HG02884 (cell line): ENCODE data around the gene ZNF775.

Experiments used
- ATAC-seq: cut with Tn5 transposase; IDR thresholded peaks from one replicate; pipeline ENCODE4 v1.9.1; 2021; ENCODE audit warnings: mild to moderate bottlenecking, moderate library complexity; ENCODE audit not compliant: unreplicated experiment

ZNF775 gene

GRCh38 chr7:150399421-150400007 lies 20.4 kb downstream of the ZNF775 start:
- no peak for ATAC-seq

- no peak for ATAC-seq
Measured at GRCh38 chr7:150400008-150400787, 21.1 kb downstream of the ZNF775 start.

DNA sequence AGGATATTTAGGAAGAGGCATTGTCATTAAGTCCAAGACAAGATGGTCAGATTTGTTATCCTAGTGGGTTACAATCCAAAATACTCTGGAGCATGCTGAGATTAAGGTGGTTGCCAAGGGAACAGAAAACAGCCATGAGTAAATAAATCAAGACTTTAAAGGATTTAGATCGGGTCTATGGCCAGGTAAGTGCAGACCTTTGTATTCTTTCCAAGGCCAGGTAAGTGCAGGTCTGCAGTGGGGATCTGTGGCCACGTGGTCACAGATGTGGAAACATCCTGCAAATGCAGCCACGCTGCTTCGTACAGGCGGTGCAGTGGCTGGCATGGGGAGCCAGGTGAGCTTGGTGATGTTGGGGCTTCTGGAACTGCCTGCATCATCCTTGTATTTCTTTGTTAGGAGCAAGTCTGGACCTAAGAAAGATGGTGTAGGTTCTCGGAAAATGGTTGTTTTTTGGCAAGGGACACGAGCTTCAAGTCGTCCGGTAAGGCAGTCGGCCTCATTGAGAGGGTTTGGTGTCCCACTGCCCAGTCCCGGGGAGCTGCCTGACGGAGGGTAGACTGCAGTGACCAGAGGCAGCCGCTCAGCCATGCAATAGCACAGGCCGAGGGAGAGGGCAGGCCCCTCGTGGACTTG lies 21.8 kb downstream of the ZNF775 start:
- ATAC-seq: no peak

- ATAC-seq: no peak
Measured at GRCh38 chr7:150401424-150401790, 22.3 kb downstream of the ZNF775 start.

- no peak for ATAC-seq
Measured at GRCh38 chr7:150401861-150402631, 22.9 kb downstream of the ZNF775 start.

DNA sequence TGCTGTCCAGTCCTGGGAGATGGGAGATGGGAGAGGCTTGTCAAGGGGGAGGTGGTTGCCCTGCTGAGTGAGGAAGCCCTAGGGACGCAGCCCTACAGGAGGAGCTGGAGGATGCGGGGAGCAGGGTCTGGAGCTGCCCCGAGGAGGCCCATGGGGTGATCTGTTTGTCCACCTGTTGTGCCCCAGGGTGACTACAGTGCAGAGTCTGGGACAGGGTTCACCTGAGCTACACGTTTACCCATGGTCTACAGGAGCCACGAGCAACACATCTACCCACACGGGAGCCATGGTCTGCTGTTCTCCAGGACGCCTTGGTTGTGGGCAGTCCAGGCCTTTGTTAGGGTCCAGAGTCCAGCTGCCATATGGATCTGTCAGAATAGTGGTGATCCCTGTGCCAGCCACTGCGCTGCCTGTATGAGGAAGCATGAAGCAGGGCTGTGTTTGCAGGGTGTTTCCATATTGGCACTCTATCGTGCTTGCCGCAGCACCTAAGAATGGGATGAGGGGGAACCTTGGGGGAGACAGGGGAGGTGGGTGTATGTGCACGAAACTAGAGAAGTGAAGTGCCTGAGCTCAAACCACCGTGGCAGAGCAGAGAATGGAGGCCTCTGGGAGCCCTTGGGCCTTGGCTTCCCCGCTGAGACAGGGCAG lies 23.7 kb downstream of the ZNF775 start:
- no peak for ATAC-seq

DNA sequence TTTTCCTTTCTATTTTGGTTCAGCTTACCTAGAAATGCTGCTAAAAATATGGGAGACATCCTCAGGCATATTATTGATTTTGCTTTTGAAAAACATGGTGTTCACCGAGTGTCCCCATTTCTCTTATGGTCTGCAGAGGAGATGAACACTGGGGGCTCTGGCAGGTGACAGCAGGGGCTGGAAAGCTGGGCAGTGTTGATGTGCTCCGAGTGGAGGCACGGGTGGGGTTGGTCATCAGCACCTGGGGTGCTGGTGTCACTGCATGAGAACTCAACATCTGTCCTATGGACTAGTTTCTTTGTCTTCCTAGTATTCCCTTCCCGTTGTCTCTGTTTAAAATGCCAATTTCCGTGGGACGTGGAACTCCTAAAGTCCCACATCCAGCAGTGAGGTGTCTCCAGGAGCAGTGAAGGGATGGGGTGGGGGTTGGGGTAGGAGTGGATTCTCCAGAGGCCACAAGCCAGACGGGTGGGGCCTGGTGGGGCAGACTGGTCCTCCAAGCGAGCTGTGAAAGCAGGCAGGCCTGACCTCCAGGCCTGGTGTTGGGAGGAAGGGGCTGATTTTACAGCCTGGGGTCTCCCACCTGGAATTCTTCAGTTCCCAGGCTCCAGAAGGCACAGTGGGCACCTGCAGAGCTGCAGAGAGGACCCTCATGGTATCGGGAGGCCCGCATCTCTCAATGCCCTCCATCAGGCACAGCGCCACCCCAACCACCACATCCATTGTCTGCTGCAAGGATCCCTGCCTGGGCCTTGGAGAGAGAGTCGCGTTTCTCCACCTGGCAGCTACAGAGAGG lies 24.4 kb downstream of the ZNF775 start:
- no peak for ATAC-seq

DNA sequence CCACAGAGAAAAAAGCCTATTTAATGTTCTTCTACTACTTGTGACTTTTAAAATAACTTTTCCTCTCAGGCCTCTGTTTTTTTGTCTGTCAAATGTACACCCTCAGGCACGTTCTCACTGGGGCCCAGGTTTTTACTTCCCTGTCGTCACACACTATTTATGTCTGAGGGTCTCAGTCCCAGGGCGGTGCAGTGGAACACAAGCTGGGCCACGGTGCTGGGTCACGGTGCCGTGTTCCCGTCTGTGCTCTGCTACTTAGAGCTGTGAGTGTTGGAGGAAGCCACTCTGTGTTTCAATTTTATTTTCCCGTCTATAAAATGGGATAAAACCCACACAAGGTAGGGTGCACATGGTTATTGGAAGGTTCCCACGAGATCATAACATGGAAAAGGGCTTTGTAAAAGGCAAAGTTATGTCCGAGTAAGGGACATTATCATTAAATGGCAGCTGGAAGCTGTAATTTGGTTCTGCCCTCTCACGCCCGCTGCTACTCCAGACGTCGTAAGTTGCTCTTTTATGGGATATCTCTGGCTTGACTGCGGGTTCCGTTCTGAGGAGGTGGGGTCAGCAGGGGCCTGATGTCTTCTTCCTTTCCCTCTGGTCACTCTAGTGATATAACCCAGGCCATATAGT lies 25.2 kb downstream of the ZNF775 start:
- no peak for ATAC-seq

DNA sequence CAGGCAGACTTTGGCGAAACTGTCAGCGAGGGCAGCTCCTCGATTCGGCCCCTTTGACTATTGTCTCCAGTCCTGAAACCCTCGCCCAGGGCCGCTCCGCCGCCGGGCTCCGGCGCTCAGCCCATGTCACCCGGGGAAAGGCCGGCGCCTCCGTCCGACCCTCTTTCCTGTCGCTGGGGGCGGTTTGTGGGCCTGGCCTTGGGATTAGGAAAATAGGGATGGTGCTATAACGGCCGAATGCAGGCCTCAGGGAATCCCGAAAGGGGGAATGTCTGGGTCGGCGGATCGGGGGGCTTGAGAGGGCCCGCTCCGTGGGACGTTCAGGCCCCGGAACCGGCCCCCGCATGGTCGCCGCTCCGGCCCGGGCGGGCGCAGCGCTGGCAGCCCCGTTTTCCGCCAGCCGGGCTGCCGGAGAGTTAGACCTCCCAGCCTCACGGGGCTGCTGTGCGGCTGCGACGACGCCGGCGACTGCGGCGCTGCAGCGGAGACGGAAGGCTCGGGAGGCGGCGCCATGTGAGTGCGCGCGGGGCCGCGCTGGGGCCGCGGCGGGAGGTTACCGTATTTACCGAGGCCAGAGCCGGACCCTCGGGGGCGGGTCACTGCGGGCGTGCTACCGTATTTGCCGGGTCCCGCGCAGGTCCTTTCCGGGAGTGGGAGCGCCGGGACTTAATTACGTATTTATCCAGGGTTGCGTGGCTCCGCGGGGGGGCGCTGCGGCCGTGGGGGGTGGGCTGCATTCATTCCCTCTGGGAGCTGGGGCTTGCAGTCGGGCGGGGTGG lies 25.9 kb downstream of the ZNF775 start:
- peak; percentile 46 for ATAC-seq

- no peak for ATAC-seq
Measured at GRCh38 chr7:150405584-150406311, 26.6 kb downstream of the ZNF775 start.

DNA sequence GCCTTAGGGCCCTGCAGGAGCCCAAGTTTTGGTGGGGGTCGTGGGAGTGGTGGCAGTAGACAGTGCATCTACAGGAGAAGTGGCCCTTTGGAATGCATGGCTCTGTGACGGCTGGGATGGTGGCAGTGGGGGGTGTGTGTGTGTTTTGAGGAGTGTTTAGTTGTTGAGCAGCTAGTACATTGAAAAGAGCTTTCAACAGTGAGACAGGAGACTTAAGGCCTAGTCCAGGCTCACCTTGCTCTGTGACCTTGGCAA lies 27.1 kb downstream of the ZNF775 start:
- no peak for ATAC-seq

GRCh38 chr7:150406567-150407421 lies 27.7 kb downstream of the ZNF775 start:
- ATAC-seq: peak; percentile 51

DNA sequence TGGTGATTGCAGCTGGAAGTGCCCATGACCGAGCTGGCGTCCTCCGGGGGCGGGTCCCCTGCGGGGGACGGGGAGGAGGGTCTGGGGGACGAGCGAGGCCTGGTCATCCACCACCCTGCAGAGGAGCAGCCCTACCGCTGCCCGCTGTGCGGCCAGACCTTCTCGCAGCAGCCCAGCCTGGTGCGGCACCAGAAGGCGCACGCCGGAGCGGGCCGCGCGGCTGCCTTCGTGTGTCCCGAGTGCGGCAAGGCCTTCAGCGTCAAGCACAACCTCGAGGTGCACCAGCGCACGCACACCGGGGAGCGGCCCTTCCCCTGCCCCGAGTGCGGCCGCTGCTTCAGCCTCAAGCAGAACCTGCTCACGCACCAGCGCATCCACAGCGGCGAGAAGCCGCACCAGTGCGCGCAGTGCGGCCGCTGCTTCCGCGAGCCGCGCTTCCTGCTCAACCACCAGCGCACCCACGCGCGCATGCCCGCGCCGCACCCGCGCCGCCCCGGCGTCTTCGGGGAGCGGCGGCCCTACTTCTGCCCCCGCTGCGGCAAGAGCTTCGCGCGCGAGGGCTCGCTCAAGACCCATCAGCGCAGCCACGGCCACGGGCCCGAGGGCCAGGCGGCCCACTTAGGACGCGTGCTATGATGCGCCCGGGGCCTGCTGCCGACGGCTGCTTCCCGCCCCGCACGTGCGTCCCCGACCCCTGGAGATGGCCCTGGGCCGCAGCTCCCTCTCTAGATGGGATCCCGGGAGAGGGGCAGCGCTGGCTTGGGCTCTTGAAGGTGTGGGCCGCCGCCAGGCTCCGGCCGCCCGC lies 28.7 kb downstream of the ZNF775 start:
- no peak for ATAC-seq

DNA sequence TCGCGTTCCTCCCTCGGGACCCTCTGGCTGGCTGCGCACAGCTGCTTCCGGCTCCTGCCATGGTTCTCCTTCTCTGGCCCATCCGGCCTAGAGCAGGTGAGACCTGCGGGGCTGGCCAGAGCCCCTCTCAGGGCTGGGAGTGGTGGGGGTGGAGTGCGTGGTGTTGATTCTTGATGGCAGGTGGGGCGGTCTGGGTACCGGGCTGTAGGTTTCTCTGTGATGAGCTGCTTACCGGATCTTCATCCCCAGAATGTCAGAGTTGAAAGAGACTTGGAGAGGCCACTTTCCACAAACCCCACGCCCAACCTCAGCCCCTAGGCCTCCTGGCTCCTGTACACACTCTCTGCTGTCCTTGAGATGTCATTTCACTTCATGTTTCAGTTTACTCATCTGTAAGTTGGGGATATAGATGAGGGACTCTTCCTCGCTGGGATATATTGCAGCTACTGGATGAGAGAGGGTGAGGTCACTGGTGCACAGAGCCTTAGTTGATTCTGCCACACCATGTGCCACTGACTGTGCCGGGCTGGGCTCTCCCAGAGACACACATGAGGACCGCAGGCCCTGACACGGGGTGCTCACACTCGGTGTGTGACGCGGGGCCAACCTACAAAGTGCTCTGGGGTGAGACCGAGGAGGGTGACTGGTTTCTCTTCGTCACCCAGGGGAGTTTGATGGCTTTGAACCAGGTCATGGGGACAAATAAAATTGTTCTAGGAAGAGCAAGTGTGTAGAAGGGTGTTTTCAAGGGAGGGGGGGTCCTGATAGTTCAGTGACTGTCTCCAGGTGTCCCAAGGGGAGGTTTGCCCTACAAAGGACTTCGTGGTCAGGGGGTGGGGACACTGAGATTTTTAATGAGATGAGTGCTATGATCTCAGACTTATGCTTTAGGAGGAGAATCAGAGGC lies 29.5 kb downstream of the ZNF775 start:
- no peak for ATAC-seq

DNA sequence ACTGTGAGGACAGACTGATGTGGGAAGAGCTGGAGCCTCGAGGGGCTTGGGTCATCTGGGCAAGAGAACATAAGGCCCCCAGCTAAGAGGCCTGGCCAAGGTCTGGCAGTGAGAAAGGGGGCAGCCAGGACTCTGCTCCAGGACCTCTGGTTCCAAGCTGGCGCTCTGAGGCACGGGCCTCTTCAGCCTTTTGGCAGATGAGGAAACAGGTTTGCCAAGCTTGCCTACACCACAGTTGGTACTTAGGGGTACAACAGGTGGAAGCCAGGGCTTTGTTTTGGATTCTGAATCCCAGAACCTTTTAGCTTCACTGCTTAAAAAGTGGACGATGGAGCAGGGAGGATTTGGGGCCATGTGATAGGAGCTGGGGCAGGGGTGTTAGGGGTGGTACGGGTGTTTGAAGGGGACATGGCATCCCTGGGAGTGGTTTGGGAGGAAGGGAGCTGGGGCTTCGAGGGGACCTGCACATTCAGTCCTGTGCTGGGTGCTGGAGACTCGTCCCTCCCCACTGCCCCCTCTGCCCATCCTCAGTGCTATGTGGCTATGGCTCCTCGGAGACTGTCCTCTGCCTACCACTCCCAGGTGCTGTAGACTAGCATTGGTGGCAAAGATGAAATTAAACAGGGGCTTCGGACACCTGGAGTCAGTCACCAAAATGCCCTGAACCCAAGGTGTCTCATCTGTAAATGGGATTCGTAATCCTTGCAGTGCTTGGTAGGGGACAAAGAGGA lies 30.3 kb downstream of the ZNF775 start:
- no peak for ATAC-seq
